A172 (cell line): ENCODE data around the gene RFESD. TPM values are rescaled to one million over a fixed set of nuclear protein-coding genes. Genes with fewer than 3 reads are reported as not detected.

Experiments
- DNase-seq: peaks from one replicate; pipeline ENCODE4 v3.0.0-alpha.2; 2015; ENCODE audit warnings: low spot score
- total RNA-seq: library from RNA; depleted of rRNA; stranded (reverse); fragments of >200 nt; shearing (Covaris generic); gene quantifications from 2 replicates; pipeline ENCODE4 v1.2.3, GENCODE V29; 2014

Gene RFESD
- total RNA-seq, 1 experiment from 2014 or later, result 7.1 TPM

GRCh38 chr5:95664204-95664786 lies 17.7 kb downstream of the RFESD start:
- peak; percentile 55 for DNase-seq

DNA sequence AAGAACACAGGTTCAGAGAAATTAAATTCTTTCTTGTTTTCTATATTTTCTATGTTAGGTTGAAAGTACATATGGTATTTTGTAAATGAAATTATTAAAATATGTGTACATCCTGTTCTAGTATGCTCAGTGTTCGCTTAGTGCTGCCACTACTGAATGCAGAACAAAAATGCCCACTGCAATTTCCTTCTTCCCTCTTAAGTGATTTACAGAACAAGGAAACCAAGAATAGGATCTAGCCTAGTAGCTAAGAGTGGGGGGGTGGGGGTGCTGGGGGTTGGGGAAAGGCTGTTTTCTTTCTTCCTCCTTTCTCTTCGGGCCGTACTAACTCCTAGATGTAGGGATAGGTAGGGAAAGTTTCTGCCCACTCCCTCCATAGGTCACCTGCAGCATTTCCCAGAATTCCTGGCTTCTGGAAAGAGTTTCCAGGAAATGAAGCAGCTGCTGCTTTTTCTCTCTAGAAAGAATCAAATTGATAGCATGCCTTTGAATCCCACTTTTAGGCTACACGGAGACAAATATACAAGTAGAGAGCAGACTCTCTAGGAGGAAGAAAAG lies 20.6 kb downstream of the RFESD start:
- no peak for DNase-seq

GRCh38 chr5:95667678-95668077 lies 21.1 kb downstream of the RFESD start:
- DNase-seq, result no peak

DNA sequence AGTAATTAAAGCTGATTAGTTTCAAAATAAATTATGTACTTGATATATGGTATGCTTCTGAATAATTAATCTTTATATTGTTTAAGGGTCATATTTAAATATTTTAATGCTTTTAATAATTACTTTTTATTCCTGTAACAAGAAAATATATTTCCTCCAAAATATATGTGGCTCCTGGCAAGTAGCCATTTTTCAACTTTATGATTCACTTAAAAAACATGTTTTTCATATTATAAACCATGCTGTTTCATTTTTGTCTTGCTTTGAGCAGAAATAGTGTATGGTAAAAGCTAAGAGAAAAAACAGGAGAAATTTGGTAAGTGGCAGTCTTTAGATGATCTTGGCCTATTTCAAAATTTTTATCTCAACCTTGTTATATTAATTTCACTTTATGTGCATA lies 21.6 kb downstream of the RFESD start:
- DNase-seq, result no peak

GRCh38 chr5:95668728-95669127 lies 22.2 kb downstream of the RFESD start:
- DNase-seq, result no peak

DNA sequence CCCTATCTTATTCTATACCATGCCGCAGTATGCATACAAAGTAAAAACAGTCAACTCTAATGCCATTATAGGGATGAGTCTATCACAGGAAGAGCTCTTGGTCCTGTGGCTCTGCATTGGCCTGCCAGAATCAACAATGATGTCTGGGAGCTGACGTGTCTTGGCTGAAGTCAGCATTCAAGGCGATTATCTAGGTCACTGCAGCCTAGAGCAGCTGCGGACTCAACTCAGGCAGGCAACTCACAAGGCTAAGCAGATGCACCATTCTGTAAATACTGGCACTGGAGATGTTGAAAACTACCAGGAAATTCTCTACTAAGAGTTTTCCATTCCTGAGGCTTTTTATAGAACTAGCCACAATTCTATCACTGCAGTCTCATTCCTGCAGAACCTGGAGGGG lies 23.0 kb downstream of the RFESD start:
- peak; percentile 81 for DNase-seq

- DNase-seq, result no peak
These were observed 23.4 kb downstream of the RFESD start for GRCh38 chr5:95669985-95670384.

DNA sequence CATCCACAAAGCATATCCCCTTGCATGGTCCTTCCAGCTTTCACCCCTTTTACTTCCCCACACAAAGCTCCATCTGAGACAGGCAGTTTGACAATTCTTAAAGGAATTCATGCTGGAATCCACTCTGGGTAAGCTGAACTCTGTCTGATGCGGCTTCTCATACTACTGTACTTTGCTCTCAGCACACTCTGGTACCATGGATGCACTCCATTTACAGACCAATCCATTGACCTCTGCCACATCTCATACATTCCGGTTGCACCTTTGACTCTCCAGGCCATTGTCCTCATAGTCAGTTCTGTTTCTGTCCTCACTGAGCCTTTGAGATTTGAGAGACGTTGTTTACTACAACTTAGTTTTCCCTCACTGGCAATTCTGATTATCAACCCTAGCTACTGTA lies 24.0 kb downstream of the RFESD start:
- no peak for DNase-seq

GRCh38 chr5:95671826-95672225 lies 25.2 kb downstream of the RFESD start:
- DNase-seq, result no peak

- no peak for DNase-seq
These were observed 26.1 kb downstream of the RFESD start for GRCh38 chr5:95672641-95673040.

- DNase-seq, result no peak
These were observed 26.5 kb downstream of the RFESD start for GRCh38 chr5:95673081-95673480.

DNA sequence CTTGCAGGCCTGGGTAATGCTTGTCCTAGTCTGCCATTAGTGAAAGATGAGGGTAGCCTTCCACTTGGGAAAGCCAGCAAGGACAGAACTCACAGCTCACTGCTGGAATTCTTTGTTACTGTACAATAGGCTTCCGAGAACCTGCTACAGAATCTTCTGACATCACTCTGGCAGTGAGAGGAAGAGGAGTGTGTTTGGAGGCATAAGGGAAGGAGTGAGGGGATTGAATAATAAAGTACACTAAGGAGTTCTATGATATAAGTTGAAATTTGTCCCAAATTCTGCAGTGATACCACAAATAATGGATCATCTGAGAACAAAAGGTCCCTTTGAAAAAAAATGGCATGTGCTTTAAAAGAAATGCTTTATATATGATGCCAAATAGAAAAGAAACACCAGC lies 36.3 kb downstream of the RFESD start, which contains the start of gene SPATA9:
TSS of gene SPATA9 (minus strand) at position 101 of the 400 bp plus-strand sequence. CDS start 137 bp downstream, outside the sequence.
- DNase-seq, result no peak

- DNase-seq, result no peak
These were observed 37.8 kb downstream of the RFESD start for GRCh38 chr5:95684361-95684760.

- DNase-seq, result peak; percentile 46
These were observed 40.1 kb downstream of the RFESD start for GRCh38 chr5:95686651-95687050.

DNA sequence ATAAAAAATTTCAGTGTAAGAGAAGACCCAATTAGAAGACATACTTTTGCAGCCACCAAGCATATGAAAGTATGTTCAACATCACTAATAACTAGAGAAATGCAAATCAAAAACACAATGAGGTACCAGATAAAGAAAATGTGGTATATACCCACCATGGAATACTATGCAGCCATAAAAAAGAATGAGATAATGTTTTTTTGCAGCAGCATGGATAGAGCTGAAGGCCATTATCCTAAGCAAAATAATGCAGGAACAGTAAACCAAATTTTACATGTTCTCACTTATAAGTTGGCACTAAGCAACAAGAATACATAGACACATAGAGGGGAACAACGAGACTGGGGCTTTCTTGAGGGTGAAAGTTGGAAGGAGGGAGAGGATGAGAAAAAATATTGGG lies 43.1 kb downstream of the RFESD start:
- no peak for DNase-seq

- DNase-seq, result no peak
These were observed 43.8 kb downstream of the RFESD start for GRCh38 chr5:95690333-95690732.

- DNase-seq, result peak; percentile 44
These were observed 51.5 kb downstream of the RFESD start for GRCh38 chr5:95697781-95698681.

GRCh38 chr5:95699337-95699736 lies 52.8 kb downstream of the RFESD start:
- DNase-seq, result no peak

- DNase-seq, result peak; percentile 43
These were observed 54.5 kb downstream of the RFESD start for GRCh38 chr5:95701074-95701473.

GRCh38 chr5:95704150-95704549 lies 57.6 kb downstream of the RFESD start:
- no peak for DNase-seq

DNA sequence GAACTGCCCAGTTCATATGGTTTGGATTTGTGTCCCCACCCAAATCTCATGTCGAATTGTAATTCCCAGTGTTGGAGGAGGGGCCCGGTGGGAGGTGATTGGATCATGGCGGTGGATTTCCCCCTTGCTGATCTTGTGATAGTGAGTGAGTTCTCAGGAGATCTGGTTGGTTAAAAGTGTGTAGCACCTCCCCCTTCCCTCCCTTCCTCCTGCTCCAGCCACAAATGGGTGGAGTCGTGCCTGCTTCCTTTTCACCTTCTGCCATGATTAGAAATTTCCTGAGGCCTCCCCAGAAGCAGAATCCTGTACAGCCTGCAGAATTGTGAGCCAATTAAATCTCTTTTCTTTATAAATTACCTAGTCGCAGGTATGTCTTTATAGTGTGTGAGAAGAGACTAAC lies 59.6 kb downstream of the RFESD start:
- peak; percentile 47 for DNase-seq

DNA sequence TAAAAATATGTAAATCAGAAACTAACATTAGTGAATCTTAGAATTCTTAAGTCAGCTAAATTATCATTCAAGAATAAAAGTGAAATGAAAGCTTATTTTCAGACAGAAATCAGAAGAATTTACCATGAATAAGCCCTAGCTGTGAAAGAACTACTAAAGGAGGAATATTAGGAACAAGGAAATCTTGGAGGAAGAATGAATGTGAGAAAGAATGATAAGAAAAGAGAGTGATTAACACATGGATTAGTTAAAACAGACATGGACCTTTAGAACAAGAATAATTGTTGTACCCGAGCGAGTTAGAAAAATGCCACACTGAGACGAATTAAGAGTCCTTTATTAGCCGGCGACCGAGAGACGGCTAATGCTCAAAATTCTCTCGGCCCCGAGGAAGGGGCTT lies 60.5 kb downstream of the RFESD start:
- DNase-seq, result no peak
